A549 treated with CpdA at 1 μM for 4 hours (cell line): ENCODE results near the gene SLC32A1. TPM values are rescaled to one million over a fixed set of nuclear protein-coding genes. Genes with fewer than 3 reads are reported as not detected.

Experiments used
- total RNA-seq: library from RNA; stranded (reverse); fragments of 200-300 nt; extraction: Qiagen RNA extraction; gene quantifications from 5 replicates; pipeline ENCODE4 v1.2.3, GENCODE V29; 2022; ENCODE audit warnings: low read depth

The SLC32A1 gene
- total RNA-seq = not detected in 5 replicates

GRCh38 chr20:38723848-38724625, at the start of gene SLC32A1:
TSS of gene SLC32A1 (plus strand) at chr20:38724486. CDS start at chr20:38724725, 239 bp downstream.

GRCh38 chr20:38748097-38748860, 24.0 kb downstream of the SLC32A1 start, which contains the start of gene ACTR5:
TSS of gene ACTR5 (plus strand) at chr20:38748460. CDS start at chr20:38748479, 19 bp downstream.

Other genes with a start within 250 kb of the SLC32A1 start
- gene ADIG, start 143.3 kb upstream of the SLC32A1 start, total RNA-seq = not detected in 5 replicates
- gene ARHGAP40, start 122.7 kb upstream of the SLC32A1 start, total RNA-seq = not detected in 5 replicates
- gene ACTR5, start 24.0 kb downstream of the SLC32A1 start, total RNA-seq = 9.1 to 10.7 TPM (median 10.4 TPM) in 5 replicates
- gene PPP1R16B, start 81.2 kb downstream of the SLC32A1 start, total RNA-seq = 0.09 to 0.14 TPM (median 0.13 TPM) in 5 replicates
- 61.6 to 78.3 TPM (median 75.0 TPM) in 5 replicates for gene FAM83D, start 201.9 kb downstream of the SLC32A1 start, total RNA-seq
- 7.0 to 9.0 TPM (median 8.4 TPM) in 5 replicates for gene DHX35, start 237.9 kb downstream of the SLC32A1 start, total RNA-seq